Mesodermal cell (in vitro differentiated cells): ENCODE measurements around the gene TPM2.

Source experiments
- H3K27ac ChIP-seq: 2 replicates; pipeline ENCODE4 v1.7.0; 2013; ENCODE audit warnings: mild to moderate bottlenecking, low read depth, low read length, moderate library complexity; ENCODE audit not compliant: severe bottlenecking
- H3K36me3 ChIP-seq: 2 replicates; pipeline ENCODE4 v1.7.1; 2013; ENCODE audit warnings: mild to moderate bottlenecking, low read length, moderate library complexity; ENCODE audit not compliant: control insufficient read depth, insufficient read depth
- H3K4me1 ChIP-seq: one replicate; pipeline ENCODE4 v1.7.1; 2013; ENCODE audit warnings: mild to moderate bottlenecking, low read length; ENCODE audit not compliant: insufficient read depth, control insufficient read depth, poor library complexity, severe bottlenecking
- H3K4me3 ChIP-seq: 2 replicates; pipeline ENCODE4 v1.7.0; 2013; ENCODE audit warnings: low read length, control low read depth, mild to moderate bottlenecking; ENCODE audit not compliant: insufficient read depth, poor library complexity, severe bottlenecking; ENCODE audit errors: extremely low read depth
- H3K9me3 ChIP-seq: 2 replicates; pipeline ENCODE4 v1.7.1; 2013; ENCODE audit warnings: mild to moderate bottlenecking, low read length, moderate library complexity; ENCODE audit not compliant: control insufficient read depth
- WGBS, 2 experiments: methylation state at CpG; one replicate each; pipeline ENCODE4 v1.1.5; 2013; ENCODE audit warnings: missing lambda C conversion rate in 2 of 2; ENCODE audit not compliant: insufficient coverage in 2 of 2; 5-methylcytosine and 5-hydroxymethylcytosine counted together

Gene TPM2

GRCh38 chr9:35729700-35730485, 40.2 kb upstream of the TPM2 start:
- Histone ChIP-seq H3K4me1 (peaks cover 46% of the 10 kb centered on the region), H3K36me3 (peaks cover 34% of the 10 kb centered on the region), H3K27ac (peak overlapping the region; percentile 91), H3K9me3 (no peaks in the 10 kb centered on the region), H3K4me3 (peak overlapping the region; percentile 94)
- WGBS, 2 experiments: 10 to 27% methylated on average over 5 to 6 of the region's 6 CpGs

GRCh38 chr9:35729101-35729500, 39.4 kb upstream of the TPM2 start:
- Histone ChIP-seq H3K9me3 (no peaks in the 10 kb centered on the region), H3K4me1 (peaks cover 46% of the 10 kb centered on the region), H3K27ac (peak overlapping the region; percentile 91), H3K36me3 (peaks cover 34% of the 10 kb centered on the region), H3K4me3 (peak overlapping the region; percentile 94)
- whole genome bisulfite sequencing, 2 experiments: 79 to 84% methylated on average over 2 to 3 of the region's 3 CpGs

- peak overlapping the region; percentile 91 for H3K27ac ChIP-seq
- H3K36me3 ChIP-seq: peaks cover 38% of the 10 kb centered on the region
Observed at GRCh38 chr9:35728041-35728971, 38.6 kb upstream of the TPM2 start.

GRCh38 chr9:35727676-35728040, 37.9 kb upstream of the TPM2 start:
- peaks cover 45% of the 10 kb centered on the region for H3K36me3 ChIP-seq
- H3K9me3 ChIP-seq: no peaks in the 10 kb centered on the region
- peak overlapping the region; percentile 91 for H3K27ac ChIP-seq
- H3K4me1 ChIP-seq: peaks cover 39% of the 10 kb centered on the region
- H3K4me3 ChIP-seq: peak overlapping the region; percentile 94
- WGBS, 2 experiments: 14% methylated on average over 1 of the region's 5 CpGs; no CpG with 5 or more reads in 1 of the 2 experiments

More at GRCh38 chr9:35728041-35728971, 38.6 kb upstream of the TPM2 start:
- Histone ChIP-seq H3K4me3 (peak overlapping the region; percentile 94), H3K4me1 (peaks cover 39% of the 10 kb centered on the region), H3K9me3 (no peaks in the 10 kb centered on the region)
- WGBS, 2 experiments: 2 to 14% methylated on average over 6 to 7 of the region's 10 CpGs

- H3K4me1 ChIP-seq: peaks cover 39% of the 10 kb centered on the region
Observed at GRCh38 chr9:35726931-35727330, 37.2 kb upstream of the TPM2 start.

GRCh38 chr9:35725362-35725761, 35.6 kb upstream of the TPM2 start:
- H3K36me3 ChIP-seq: peaks cover 68% of the 10 kb centered on the region

More at GRCh38 chr9:35726931-35727330, 37.2 kb upstream of the TPM2 start:
- 38 to 69% methylated on average over 1 of the region's 3 CpGs for WGBS, 2 experiments
- H3K9me3 ChIP-seq: no peaks in the 10 kb centered on the region
- peak overlapping the region; percentile 91 for H3K27ac ChIP-seq
- peak overlapping the region; percentile 94 for H3K4me3 ChIP-seq
- H3K36me3 ChIP-seq: peaks cover 52% of the 10 kb centered on the region

GRCh38 chr9:35723908-35724307, 34.2 kb upstream of the TPM2 start:
- 95 to 96% methylated on average over 5 to 7 of the region's 8 CpGs for WGBS, 2 experiments
- Histone ChIP-seq H3K27ac (no peak overlapping the region), H3K4me3 (no peak overlapping the region), H3K36me3 (peaks cover 82% of the 10 kb centered on the region), H3K4me1 (peaks cover 20% of the 10 kb centered on the region), H3K9me3 (no peaks in the 10 kb centered on the region)

More at GRCh38 chr9:35725362-35725761, 35.6 kb upstream of the TPM2 start:
- WGBS, 2 experiments: 93 to 97% methylated on average over 10 to 11 of the region's 11 CpGs
- no peaks in the 10 kb centered on the region for H3K9me3 ChIP-seq
- no peak overlapping the region for H3K27ac ChIP-seq
- H3K4me3 ChIP-seq: no peak overlapping the region
- H3K4me1 ChIP-seq: peaks cover 33% of the 10 kb centered on the region

- peaks cover 87% of the 10 kb centered on the region for H3K36me3 ChIP-seq
- H3K9me3 ChIP-seq: no peaks in the 10 kb centered on the region
- H3K27ac ChIP-seq: no peak overlapping the region
- H3K4me3 ChIP-seq: no peak overlapping the region
- peaks cover 18% of the 10 kb centered on the region for H3K4me1 ChIP-seq
- WGBS, 2 experiments: 95 to 100% methylated on average over 1 to 2 of the region's 2 CpGs
Observed at GRCh38 chr9:35723426-35723825, 33.7 kb upstream of the TPM2 start.

- H3K4me3 ChIP-seq: no peak overlapping the region
- H3K36me3 ChIP-seq: peaks cover 100% of the 10 kb centered on the region
- WGBS, 2 experiments: 100% methylated on average over 1 to 2 of the region's 4 CpGs
- no peaks in the 10 kb centered on the region for H3K4me1 ChIP-seq
- H3K9me3 ChIP-seq: no peaks in the 10 kb centered on the region
- no peak overlapping the region for H3K27ac ChIP-seq
Observed at GRCh38 chr9:35719546-35719945, 29.8 kb upstream of the TPM2 start.

- Histone ChIP-seq H3K4me1 (no peaks in the 10 kb centered on the region), H3K36me3 (peaks cover 100% of the 10 kb centered on the region), H3K27ac (no peak overlapping the region), H3K4me3 (no peak overlapping the region), H3K9me3 (no peaks in the 10 kb centered on the region)
- 96 to 98% methylated on average over 13 to 14 of the region's 15 CpGs for WGBS, 2 experiments
Observed at GRCh38 chr9:35718721-35719511, 29.2 kb upstream of the TPM2 start.
